ENCODE data around the gene TRHDE.

The TRHDE gene

DNA sequence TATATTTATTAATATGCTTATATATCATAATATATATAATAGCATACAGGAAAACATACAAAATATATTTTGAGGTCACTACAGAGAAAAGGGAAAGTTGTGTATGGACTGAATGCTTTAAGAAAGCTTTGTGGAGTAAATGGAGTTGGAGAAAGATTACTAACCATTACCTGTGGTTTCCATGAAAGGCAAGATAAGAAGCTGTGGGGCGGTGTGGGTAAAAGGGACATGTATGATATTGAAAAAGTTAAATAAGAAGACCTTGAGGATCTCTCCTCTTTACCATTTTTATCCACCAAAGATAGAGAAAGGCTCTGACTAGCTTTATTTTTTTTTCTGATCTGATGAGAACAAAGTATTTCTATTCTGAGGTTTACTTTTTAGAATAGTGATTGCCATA, 404.4 kb downstream of the TRHDE start:
- TF ChIP-seq, protein P1, sequence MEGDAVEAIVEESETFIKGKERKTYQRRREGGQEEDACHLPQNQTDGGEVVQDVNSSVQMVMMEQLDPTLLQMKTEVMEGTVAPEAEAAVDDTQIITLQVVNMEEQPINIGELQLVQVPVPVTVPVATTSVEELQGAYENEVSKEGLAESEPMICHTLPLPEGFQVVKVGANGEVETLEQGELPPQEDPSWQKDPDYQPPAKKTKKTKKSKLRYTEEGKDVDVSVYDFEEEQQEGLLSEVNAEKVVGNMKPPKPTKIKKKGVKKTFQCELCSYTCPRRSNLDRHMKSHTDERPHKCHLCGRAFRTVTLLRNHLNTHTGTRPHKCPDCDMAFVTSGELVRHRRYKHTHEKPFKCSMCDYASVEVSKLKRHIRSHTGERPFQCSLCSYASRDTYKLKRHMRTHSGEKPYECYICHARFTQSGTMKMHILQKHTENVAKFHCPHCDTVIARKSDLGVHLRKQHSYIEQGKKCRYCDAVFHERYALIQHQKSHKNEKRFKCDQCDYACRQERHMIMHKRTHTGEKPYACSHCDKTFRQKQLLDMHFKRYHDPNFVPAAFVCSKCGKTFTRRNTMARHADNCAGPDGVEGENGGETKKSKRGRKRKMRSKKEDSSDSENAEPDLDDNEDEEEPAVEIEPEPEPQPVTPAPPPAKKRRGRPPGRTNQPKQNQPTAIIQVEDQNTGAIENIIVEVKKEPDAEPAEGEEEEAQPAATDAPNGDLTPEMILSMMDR (IDR thresholded peaks at IDR 0.05; ENCODE audit: low read length, missing control alignments) = no peak
- no peak overlapping the region for H3K4me3 ChIP-seq (replicated peaks; ENCODE audit: low read depth, low read length)
- no peak for DNase-seq (ENCODE audit: low read depth)

GRCh38 chr12:72677139-72677538, 405.0 kb downstream of the TRHDE start:
- H3K4me3 ChIP-seq (replicated peaks; ENCODE audit: low read depth, low read length) = no peak overlapping the region
- DNase-seq (ENCODE audit: low read depth) = no peak
- TF ChIP-seq, protein P1 (IDR thresholded peaks at IDR 0.05; ENCODE audit: low read length, missing control alignments) = no peak

GRCh38 chr12:72677846-72678245, 405.7 kb downstream of the TRHDE start:
- no peak for DNase-seq (ENCODE audit: low read depth)
- TF ChIP-seq, protein P1 (IDR thresholded peaks at IDR 0.05; ENCODE audit: low read length, missing control alignments) = no peak
- no peak overlapping the region for H3K4me3 ChIP-seq (replicated peaks; ENCODE audit: low read depth, low read length)

DNA sequence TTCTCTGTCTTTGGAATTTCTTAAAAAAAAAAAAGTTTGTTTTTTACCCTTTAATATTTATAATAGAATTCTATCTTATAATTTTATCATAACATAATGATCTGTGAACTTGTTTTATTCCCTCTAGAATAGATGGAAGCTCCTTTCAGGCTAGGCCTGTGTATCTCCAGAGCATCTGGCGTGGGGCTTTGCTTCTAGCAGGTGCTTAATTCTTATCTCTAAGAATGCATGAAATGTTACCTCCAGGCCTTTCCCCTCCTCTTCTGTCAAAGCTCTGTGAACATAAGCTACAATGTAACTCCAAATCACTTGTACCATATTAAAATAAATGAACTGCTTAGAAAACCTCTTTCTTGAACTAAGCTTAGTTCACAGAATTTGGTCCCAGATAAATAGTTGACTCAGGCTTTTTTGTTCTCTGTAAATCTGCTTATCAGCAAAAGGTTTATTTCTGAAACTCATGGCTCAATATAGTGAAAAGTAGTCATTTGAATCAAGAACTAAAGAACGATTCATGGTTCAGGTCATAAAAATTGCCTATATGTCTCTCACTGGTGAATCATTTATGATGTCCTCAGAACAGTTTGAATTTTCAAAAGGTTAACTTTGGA, 407.1 kb downstream of the TRHDE start:
- TF ChIP-seq, protein P1 (IDR thresholded peaks at IDR 0.05; ENCODE audit: low read length, missing control alignments) = no peak
- H3K4me3 ChIP-seq (replicated peaks; ENCODE audit: low read depth, low read length) = no peak overlapping the region
- DNase-seq (ENCODE audit: low read depth) = no peak

GRCh38 chr12:72681028-72681427, 408.9 kb downstream of the TRHDE start:
- TF ChIP-seq, protein P1 (IDR thresholded peaks at IDR 0.05; ENCODE audit: low read length, missing control alignments) = no peak
- DNase-seq (ENCODE audit: low read depth) = no peak
- no peak overlapping the region for H3K4me3 ChIP-seq (replicated peaks; ENCODE audit: low read depth, low read length)

DNA sequence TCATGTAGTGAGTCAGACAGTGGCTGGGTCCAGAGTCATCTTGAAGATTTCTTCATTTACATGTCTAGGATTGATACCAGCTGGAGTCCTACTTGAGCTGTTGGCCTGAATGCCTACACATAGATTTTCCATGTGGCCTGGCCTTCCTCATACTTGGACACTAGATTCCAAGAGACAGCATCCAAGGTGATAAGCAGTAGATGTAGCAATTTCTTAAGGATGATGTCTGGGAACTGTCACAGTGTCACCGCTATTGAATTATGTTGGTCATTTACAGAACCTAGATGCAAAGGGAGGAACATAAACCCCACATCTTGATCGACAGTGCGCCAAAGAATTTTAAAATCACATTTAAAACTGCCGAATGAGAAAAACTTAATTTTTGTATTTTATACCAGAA, 412.3 kb downstream of the TRHDE start:
- DNase-seq (ENCODE audit: low read depth) = no peak
- TF ChIP-seq, protein P1 (IDR thresholded peaks at IDR 0.05; ENCODE audit: low read length, missing control alignments) = no peak

DNA sequence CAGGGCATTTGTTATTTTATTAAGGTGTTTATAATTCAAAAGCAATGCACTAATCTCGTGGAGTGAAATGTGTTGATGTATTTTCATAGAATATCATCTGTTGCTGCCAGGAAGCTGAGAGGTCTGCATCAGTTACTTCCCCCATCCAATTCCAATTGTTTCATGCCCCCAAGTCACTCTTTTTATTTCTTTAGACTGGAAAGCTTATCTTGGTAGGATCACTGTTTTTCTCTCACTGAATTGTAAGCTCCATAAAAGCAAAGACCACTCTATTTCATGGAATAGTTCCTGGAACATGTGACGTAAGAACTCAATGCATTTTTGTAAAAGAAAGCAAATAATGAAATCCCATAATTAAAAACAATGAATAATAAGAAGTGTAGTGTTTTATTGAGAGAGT, 420.2 kb downstream of the TRHDE start:
- TF ChIP-seq, protein P1 (IDR thresholded peaks at IDR 0.05; ENCODE audit: low read length, missing control alignments) = no peak
- H3K4me3 ChIP-seq (replicated peaks; ENCODE audit: low read depth, low read length) = no peak overlapping the region
- DNase-seq (ENCODE audit: low read depth) = no peak

More for the DNA sequence above, 412.3 kb downstream of the TRHDE start:
- H3K4me3 ChIP-seq (replicated peaks; ENCODE audit: low read depth, low read length) = no peak overlapping the region

Data from fibroblast of pulmonary artery (primary cell).